HG03060 (cell line): ENCODE data around the gene TUSC7.

Experiments
- ATAC-seq: cut with Tn5 transposase; IDR thresholded peaks from one replicate; pipeline ENCODE4 v1.9.1; 2021; ENCODE audit warnings: low read depth, moderate number of reproducible peaks; ENCODE audit not compliant: unreplicated experiment

Gene TUSC7

DNA sequence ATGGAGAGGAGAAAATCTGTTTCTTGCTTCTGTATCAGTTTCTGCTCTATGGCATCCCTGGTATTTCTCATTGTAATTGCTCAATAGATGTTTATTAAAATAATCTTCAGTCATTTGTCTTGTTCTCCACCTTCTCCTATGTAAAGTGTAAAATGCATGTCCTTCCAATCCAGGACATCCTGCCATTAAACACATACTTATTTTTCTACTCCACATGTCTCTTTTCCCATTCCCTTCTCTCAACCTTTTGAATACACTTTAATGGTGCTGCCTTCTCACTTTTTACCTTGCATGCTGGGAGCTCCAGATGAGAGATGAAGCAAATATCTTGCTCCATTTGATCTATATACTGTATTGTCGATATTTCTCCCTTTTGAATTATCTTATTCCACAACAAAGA lies 49.7 kb downstream of the TUSC7 start:
- no peak for ATAC-seq
